Activated gamma-delta T cell (primary cell): ENCODE measurements around the gene CTNNBL1.

ENCODE experiments used
- DNase-seq: peaks from one replicate; lab custom pipeline; 2025; lab: John Stamatoyannopoulos, UW

CTNNBL1 gene

DNA sequence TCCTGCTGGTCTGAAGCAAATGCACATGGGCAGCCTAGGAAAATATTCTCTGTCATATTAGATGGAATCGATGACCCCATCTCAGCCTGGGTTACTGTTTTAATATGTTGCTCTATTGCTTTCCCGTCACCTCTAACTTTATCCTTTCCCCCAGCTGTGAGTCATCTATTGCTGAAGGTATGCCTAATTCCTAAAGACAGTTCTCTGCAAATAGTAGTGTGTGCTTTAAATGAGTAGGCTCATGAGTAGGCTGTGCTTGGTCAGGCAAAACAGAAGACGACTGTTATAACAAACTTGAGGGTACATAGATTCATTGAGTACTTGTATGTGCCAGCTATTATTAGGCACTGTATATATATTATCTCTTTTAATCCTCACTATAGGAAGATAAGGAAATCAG, 47.2 kb downstream of the CTNNBL1 start:
- DNase-seq, result no peak

DNA sequence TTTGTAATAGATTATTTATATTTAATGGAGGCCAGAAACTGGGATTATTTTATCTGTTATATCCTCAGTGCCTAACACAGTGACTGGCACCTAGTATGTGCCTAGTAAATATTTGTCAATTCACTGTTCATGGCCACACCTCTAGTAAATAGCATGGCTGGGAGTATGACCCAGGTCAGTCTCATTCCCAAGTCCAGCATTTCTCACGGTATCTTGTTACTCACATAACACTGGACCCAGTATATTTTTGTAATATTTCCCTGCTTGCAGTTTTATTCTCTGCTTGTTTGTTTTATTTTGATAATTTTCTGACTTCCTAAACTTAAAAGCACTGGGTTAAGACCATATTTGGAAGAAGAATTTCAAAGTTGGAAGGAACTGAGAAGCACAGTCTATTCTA, 47.7 kb downstream of the CTNNBL1 start:
- no peak for DNase-seq

DNA sequence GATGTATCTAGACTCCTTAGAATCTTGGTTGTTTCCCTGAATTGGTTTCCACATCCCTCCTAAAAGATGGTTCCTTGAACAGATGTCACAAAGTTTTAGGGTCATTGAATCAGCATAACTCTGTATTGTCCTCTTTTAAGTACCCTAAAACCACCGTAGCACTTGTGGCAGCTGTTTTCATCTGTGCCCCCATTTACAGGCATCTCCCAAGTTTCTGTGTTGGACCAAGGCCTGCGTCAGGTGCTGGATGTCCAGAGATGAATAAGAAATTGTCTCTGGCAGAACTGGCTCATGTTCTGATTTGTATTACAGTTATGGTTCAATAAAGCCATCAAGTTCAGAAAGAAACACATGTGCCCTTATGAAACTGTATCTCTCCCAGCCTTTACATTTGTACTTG, 48.3 kb downstream of the CTNNBL1 start:
- no peak for DNase-seq

- no peak for DNase-seq
These were observed 50.5 kb downstream of the CTNNBL1 start for GRCh38 chr20:37744347-37744746.

DNA sequence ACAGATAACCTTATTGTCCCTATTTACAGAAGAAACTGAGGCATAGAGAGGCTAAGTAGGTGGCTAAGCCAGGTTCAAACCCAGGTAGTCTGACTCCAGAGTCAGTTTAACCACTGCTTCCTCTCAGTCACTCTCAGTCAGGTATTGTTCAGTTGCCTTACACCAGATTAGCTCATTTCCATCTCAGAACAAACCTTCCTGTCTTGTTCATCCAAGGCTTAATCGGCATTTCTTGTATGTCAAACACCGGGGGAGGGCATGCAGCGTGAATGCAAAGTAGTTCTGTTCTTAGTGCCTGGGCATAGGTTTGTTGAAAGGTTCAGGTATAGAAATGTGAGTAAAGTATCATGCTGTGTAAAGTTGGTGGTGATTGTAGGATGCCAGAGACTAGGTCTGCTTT, 51.7 kb downstream of the CTNNBL1 start:
- no peak for DNase-seq

GRCh38 chr20:37748015-37748414, 54.2 kb downstream of the CTNNBL1 start:
- no peak for DNase-seq

GRCh38 chr20:37749218-37749617, 55.4 kb downstream of the CTNNBL1 start:
- no peak for DNase-seq

- no peak for DNase-seq
These were observed 56.0 kb downstream of the CTNNBL1 start for GRCh38 chr20:37749620-37750403.

GRCh38 chr20:37755665-37756064, 61.8 kb downstream of the CTNNBL1 start:
- no peak for DNase-seq

GRCh38 chr20:37756234-37756633, 62.4 kb downstream of the CTNNBL1 start:
- no peak for DNase-seq

DNA sequence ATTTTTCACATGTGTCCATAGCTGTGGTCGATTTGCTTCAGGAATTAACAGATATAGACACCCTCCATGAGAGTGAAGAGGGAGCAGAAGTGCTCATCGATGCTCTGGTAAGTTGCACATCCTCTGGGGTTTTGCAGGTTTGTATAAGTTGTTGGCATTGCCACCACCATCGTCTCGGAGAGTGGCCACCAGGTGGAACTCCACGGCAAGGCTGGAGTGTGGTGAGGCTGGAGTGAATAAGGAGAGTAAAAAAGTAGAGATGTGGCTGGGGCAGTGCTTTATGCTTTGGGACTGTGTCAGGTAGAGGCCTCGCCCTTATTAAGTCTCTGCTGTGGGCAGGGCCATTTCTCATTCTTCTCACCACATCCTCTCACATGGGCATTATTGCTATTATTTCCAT, 63.7 kb downstream of the CTNNBL1 start:
- no peak for DNase-seq

DNA sequence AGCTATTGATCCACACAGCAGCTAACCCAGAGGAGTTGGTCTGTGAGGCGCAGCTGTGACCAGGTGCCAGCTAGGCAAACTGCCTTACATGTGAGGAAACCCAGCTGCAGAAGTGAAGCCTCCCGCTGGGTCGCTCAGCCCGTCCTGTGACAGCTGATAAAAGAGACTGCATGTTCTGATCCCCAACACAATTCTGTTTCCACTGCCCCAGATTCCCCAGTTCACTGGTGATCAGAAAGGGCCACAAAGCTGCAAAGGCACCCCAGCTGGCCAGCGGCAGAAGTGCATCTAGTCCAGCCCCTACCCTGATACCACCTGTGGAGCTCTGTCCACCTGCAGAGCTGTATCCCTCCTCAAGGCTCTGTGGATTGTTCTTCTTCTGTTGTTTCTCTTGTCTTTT, 64.5 kb downstream of the CTNNBL1 start:
- no peak for DNase-seq

DNA sequence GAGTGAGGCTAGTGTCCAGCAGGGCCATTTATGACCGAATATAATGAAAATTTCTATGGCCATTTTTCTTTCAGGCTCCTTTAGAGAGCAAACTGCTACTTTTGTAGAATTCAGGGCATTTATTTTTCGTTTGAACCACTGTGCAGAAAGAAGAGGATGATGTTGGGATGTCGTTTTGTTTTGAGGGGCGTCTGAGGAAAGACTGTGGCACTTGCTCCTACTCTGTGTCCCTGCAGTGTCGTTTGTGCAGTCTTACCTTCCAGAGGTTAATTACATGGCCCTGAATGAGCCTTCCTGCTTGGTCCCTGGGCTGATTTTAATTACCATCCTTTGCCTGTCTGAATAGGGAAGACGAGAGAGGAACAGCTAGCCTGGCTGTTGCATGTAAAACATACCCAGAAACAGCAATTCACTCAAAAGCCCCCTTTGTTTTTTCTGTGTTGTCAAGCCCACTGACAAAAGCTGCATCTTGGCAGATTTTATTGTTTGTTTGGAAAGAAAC, 65.3 kb downstream of the CTNNBL1 start:
- no peak for DNase-seq

DNA sequence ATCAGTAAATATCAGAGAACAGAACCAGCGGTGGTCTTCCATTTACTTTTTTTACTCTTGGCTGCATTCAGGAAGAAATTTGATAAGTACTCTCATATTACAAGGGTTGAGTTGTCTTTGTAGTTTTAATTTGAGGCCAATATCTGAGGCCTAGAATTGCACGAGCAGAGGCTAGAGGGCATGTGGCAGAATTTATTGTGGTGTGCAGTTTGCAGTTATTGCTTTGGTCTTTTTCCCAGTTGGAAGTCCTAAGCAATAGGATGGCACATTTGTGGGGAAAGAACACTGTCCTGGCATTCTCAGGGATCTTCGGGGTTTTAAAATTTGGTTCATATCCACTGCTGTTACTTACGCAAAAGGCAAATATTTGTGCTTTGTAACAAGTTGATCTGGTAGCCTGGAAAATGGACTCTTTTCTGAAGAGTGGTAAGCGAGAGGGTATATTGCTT, 66.0 kb downstream of the CTNNBL1 start:
- DNase-seq, result no peak

DNA sequence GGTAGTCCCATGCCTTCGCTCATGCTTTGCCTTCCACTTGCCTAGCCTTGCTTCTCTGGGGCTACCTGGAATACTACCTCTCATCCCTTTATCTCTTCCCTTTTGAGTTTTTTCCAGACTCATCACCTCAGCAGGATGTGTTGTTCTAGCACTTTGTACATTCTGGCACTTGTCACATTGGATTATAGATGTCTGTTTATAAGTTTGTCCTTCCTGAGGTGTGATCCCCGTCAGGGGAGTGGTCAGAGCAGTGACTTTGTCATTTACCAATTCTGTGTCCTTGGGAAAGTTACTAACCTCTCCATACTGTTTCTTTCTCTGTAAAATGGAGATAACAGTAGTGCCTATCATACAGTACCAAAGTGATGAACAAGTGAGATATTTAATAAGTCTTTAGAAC, 66.5 kb downstream of the CTNNBL1 start:
- DNase-seq, result no peak

- DNase-seq, result no peak
These were observed 69.1 kb downstream of the CTNNBL1 start for GRCh38 chr20:37762716-37763485.

- no peak for DNase-seq
These were observed 70.6 kb downstream of the CTNNBL1 start for GRCh38 chr20:37764333-37764935.

GRCh38 chr20:37770908-37771307, 77.1 kb downstream of the CTNNBL1 start:
- DNase-seq, result no peak

- no peak for DNase-seq
These were observed 79.5 kb downstream of the CTNNBL1 start for GRCh38 chr20:37773291-37773826.

DNA sequence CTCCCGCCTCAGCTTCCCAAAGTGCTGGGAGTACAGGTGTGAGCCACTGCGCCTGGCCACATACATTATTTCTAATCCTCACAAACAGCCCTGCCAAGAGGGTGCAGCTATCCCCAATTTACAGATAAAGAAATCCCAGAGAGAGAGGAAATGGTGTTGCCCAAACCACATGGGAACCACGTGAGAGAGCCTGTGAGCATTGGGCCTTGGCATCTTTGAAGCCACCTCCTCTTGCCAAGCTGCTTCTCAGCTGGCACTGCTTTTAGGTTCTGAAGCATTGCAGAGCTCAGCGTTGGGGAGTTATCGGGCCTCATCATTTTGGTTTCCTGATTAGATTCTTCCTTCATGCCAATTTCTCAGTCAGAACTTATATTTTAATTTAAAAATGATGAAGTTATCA, 80.3 kb downstream of the CTNNBL1 start:
- no peak for DNase-seq

DNA sequence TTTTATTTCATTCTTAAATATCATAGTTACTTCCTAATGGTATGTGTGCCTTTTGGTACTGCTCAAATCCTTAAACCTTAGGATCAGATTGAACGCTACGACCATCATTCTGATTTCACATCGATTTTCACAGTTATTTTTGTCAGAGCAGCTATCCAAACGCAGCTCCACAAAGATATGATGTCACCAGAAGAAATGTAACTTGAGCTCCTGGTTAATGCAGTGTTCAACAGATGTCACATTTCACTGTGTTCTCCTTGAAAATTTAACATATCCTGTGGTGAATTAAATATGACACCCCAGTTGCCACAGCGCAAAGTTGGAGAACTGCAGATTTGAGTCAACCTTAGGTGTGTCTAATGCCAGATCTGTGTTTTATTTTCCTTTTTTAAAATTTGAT, 81.4 kb downstream of the CTNNBL1 start:
- DNase-seq, result no peak

DNA sequence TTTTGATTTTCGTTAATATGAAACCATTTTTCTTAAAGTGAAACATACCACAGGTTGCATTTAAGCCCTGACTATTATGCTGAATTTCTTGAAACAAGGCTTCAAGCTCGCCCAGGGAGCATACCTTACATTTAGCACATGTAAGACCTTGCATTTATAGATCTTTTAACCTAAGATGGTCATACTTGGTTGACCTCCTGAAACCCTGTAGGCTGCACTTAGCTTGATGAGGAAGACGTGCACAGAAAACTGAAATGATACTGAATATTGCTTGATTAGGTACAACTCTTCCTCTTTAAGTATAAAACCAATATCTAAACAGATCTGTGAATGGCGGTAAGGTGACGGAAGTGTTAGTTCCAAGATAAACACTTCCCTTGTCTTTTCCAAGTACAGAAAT, 82.2 kb downstream of the CTNNBL1 start:
- no peak for DNase-seq
